IPS-15b (cell line): ENCODE data around the gene MAP4K2.

Experiments used
- H3K27me3 ChIP-seq: one replicate; pipeline ENCODE4 v1.6.1; 2013; ENCODE audit warnings: low read length; ENCODE audit not compliant: control insufficient read depth, insufficient read depth
- H3K36me3 ChIP-seq: one replicate; pipeline ENCODE4 v1.6.1; 2013; ENCODE audit warnings: low read length; ENCODE audit not compliant: control insufficient read depth, insufficient read depth
- H3K4me1 ChIP-seq: one replicate; pipeline ENCODE4 v1.6.1; 2013; ENCODE audit warnings: mild to moderate bottlenecking, low read length; ENCODE audit not compliant: control insufficient read depth, insufficient read depth
- H3K4me3 ChIP-seq: one replicate; pipeline ENCODE4 v1.5.1; 2013; ENCODE audit warnings: low read depth, low read length
- H3K9ac ChIP-seq: one replicate; pipeline ENCODE4 v1.6.1; 2013; ENCODE audit warnings: low read depth, mild to moderate bottlenecking, low read length
- H3K9me3 ChIP-seq: one replicate; pipeline ENCODE4 v1.6.1; 2013; ENCODE audit warnings: mild to moderate bottlenecking, low read length; ENCODE audit not compliant: control insufficient read depth, insufficient read depth

Gene MAP4K2

DNA sequence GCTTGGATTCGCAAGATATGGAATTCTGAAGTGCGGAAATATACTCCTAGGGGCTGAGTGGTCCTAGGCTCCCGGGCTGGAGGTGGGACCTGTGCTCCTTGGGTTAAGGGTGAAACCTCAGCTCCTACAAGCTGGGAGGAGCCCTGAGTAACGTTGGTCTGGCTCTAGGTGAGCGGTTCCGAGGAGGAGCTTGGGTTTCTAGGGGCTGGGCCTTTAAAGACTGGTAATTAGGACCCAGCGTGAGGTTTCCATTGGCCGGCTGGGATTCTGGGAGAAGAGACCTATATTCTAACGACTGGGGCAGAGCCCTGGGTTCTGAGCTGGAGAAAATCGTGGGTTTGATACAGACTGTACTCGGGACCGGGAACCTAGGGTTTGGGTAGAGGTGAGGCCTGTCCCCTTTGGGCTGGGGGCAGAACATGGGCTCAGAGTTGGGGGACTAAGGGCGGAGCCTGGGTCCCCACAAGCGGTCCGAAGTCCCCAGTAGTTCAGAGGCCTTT, 882 bp upstream of the MAP4K2 start:
- H3K4me3 ChIP-seq: peak overlapping the region; percentile 71
- no peaks in the 10 kb centered on the region for H3K27me3 ChIP-seq
- no peaks in the 10 kb centered on the region for H3K9me3 ChIP-seq
- peaks cover 3% of the 10 kb centered on the region for H3K4me1 ChIP-seq
- peak overlapping the region; percentile 50 for H3K9ac ChIP-seq
- H3K36me3 ChIP-seq: peaks cover 30% of the 10 kb centered on the region

DNA sequence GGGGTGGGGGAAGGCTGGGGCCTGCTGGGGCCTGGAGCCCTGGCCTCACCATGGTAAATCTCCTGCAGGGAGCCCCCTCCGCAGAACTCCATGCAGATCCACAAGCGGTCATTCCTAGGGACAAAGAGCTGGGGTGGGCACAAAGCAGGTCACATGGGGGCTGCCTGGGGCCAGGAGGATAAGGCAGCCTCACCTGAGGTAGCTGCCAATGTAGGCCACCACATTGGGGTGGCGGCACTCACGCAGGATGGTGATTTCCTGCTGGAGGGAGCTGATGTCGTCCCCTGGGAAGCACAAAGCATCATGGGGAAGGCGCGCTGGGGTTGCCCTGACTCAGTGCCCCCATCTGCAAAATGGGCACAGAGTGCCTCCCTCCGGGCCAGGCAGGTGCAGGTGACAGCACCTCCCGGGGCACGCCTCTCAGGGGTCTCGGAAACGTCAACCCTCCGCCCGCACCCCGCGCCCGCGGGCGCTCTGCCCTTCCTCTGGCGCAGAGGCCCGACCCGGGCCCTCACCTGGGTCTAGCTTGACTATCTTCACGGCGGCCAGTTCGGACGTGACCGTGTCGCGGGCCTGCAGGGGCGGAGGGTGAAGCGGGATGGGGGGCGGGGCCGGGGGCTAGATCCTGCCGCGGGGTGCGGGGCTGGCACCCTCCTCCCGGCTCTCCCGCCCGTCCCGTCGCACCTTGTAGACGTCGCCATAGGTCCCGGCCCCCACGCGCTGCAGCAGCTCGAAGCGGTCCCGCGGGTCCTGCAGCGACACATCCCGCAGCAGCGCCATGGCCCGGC, 450 bp downstream of the MAP4K2 start:
- no peaks in the 10 kb centered on the region for H3K9me3 ChIP-seq
- H3K9ac ChIP-seq: no peak overlapping the region
- H3K27me3 ChIP-seq: no peaks in the 10 kb centered on the region
- peak overlapping the region; percentile 56 for H3K4me3 ChIP-seq
- H3K36me3 ChIP-seq: peaks cover 27% of the 10 kb centered on the region
- peaks cover 3% of the 10 kb centered on the region for H3K4me1 ChIP-seq

- no peaks in the 10 kb centered on the region for H3K9me3 ChIP-seq
- no peak overlapping the region for H3K9ac ChIP-seq
- no peak overlapping the region for H3K4me3 ChIP-seq
- peaks cover 3% of the 10 kb centered on the region for H3K4me1 ChIP-seq
- H3K36me3 ChIP-seq: peaks cover 21% of the 10 kb centered on the region
- no peaks in the 10 kb centered on the region for H3K27me3 ChIP-seq
Observed at GRCh38 chr11:64801561-64802369, 1.2 kb downstream of the MAP4K2 start.

- Histone ChIP-seq H3K9me3 (no peaks in the 10 kb centered on the region), H3K36me3 (peaks cover 20% of the 10 kb centered on the region), H3K9ac (no peak overlapping the region), H3K4me1 (peaks cover 3% of the 10 kb centered on the region), H3K4me3 (no peak overlapping the region), H3K27me3 (no peaks in the 10 kb centered on the region)
Observed at GRCh38 chr11:64801158-64801464, 1.9 kb downstream of the MAP4K2 start.

- Histone ChIP-seq H3K9ac (no peak overlapping the region), H3K9me3 (no peaks in the 10 kb centered on the region), H3K4me1 (peaks cover 3% of the 10 kb centered on the region), H3K4me3 (no peak overlapping the region), H3K36me3 (peaks cover 15% of the 10 kb centered on the region), H3K27me3 (no peaks in the 10 kb centered on the region)
Observed at GRCh38 chr11:64800303-64801157, 2.5 kb downstream of the MAP4K2 start.

GRCh38 chr11:64799623-64800302, 3.3 kb downstream of the MAP4K2 start:
- Histone ChIP-seq H3K9ac (no peak overlapping the region), H3K4me3 (no peak overlapping the region), H3K4me1 (peaks cover 3% of the 10 kb centered on the region), H3K9me3 (no peaks in the 10 kb centered on the region), H3K36me3 (peaks cover 7% of the 10 kb centered on the region), H3K27me3 (no peaks in the 10 kb centered on the region)

DNA sequence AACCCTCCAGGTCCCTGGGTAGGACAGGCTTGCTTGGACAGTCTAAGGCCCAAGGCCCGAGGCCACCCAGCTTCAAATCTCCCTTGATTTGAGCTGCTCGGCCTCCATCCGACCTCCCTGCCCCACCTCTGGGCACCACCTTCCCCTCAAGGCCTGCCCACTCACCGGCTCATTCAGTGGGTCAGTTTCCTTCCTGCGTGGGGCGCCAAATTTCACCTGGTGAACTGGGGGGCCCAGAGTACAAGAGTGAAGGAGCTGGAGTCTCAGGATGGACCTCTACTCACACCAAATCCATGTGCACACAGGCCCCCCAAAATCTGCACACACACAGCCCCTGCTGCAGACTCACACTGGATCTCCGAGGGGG, 3.8 kb downstream of the MAP4K2 start:
- H3K9ac ChIP-seq: no peak overlapping the region
- H3K36me3 ChIP-seq: peaks cover 5% of the 10 kb centered on the region
- H3K9me3 ChIP-seq: no peaks in the 10 kb centered on the region
- peaks cover 2% of the 10 kb centered on the region for H3K4me1 ChIP-seq
- no peaks in the 10 kb centered on the region for H3K27me3 ChIP-seq
- H3K4me3 ChIP-seq: no peak overlapping the region

- no peaks in the 10 kb centered on the region for H3K27me3 ChIP-seq
- peaks cover 5% of the 10 kb centered on the region for H3K36me3 ChIP-seq
- no peaks in the 10 kb centered on the region for H3K4me1 ChIP-seq
- no peak overlapping the region for H3K9ac ChIP-seq
- no peaks in the 10 kb centered on the region for H3K9me3 ChIP-seq
- H3K4me3 ChIP-seq: no peak overlapping the region
Observed at GRCh38 chr11:64796757-64797541, 6.1 kb downstream of the MAP4K2 start.

- H3K27me3 ChIP-seq: no peaks in the 10 kb centered on the region
- peaks cover 5% of the 10 kb centered on the region for H3K36me3 ChIP-seq
- no peaks in the 10 kb centered on the region for H3K4me1 ChIP-seq
- no peak overlapping the region for H3K9ac ChIP-seq
- H3K9me3 ChIP-seq: no peaks in the 10 kb centered on the region
- H3K4me3 ChIP-seq: no peak overlapping the region
Observed at GRCh38 chr11:64796047-64796756, 6.8 kb downstream of the MAP4K2 start.

DNA sequence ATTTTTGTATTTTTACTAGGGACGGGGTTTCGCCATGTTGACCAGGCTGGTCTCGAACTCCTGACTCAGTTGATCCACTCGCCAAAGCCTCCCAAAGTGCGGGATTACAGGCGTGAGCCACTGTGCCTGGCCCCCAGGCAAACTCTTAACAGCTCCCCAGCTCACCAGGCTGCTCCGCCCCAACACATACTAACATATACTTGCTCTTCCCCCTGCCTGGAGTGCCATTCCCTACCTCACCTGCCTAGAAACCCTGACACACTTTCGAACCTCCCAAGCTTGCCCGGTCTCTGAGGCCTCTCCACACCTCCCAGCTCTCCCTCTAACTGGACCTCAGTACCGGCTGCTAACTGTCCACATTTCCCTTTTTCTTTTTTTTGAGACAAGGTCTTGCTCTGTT, 8.5 kb downstream of the MAP4K2 start:
- Histone ChIP-seq H3K9me3 (no peaks in the 10 kb centered on the region), H3K4me1 (no peaks in the 10 kb centered on the region), H3K27me3 (no peaks in the 10 kb centered on the region), H3K36me3 (peaks cover 11% of the 10 kb centered on the region), H3K9ac (no peak overlapping the region), H3K4me3 (no peak overlapping the region)
